DOHH2 (cell line): ENCODE measurements around the gene CLEC14A.

ENCODE experiments used
- H3F3A ChIP-seq: fragments of 200-600 bp; sonication (generic), shearing (Covaris generic); 2 replicates; pipeline ENCODE4 v1.6.0; 2016; ENCODE audit warnings: antibody characterized with exemption, mild to moderate bottlenecking; ENCODE audit not compliant: control insufficient read depth, insufficient read depth
- H3K27ac ChIP-seq: fragments of 200-600 bp; sonication (generic); 2 replicates; pipeline ENCODE4 v1.5.1; 2014; ENCODE audit warnings: low read depth, mild to moderate bottlenecking, low read length, moderate library complexity
- H3K27me3 ChIP-seq: fragments of 200-600 bp; sonication (generic); 2 replicates; pipeline ENCODE4 v1.6.1; 2014; ENCODE audit warnings: mild to moderate bottlenecking, low read length, mixed read lengths; ENCODE audit not compliant: control insufficient read depth
- H3K36me3 ChIP-seq: fragments of 200-600 bp; sonication (generic); 2 replicates; pipeline ENCODE4 v1.6.1; 2014; ENCODE audit warnings: mild to moderate bottlenecking, low read length, moderate library complexity, mixed read lengths; ENCODE audit not compliant: control insufficient read depth
- H3K4me1 ChIP-seq: fragments of 200-600 bp; sonication (generic); 2 replicates; pipeline ENCODE4 v1.6.1; 2014; ENCODE audit warnings: mild to moderate bottlenecking, low read length, mixed read lengths; ENCODE audit not compliant: control insufficient read depth
- H3K4me2 ChIP-seq: fragments of 200-600 bp; sonication (generic); 2 replicates; pipeline ENCODE4 v1.6.0; 2014; ENCODE audit warnings: mild to moderate bottlenecking, low read length, moderate library complexity
- H3K4me3 ChIP-seq: fragments of 200-600 bp; sonication (generic); 2 replicates; pipeline ENCODE4 v1.5.1; 2014; ENCODE audit warnings: mild to moderate bottlenecking, low read length, mixed read lengths
- H3K79me2 ChIP-seq: fragments of 200-600 bp; sonication (generic); 2 replicates; pipeline ENCODE4 v1.6.1; 2014; ENCODE audit warnings: mild to moderate bottlenecking, low read length, mixed read lengths; ENCODE audit not compliant: control insufficient read depth
- H3K9me2 ChIP-seq: fragments of 200-600 bp; sonication (generic); replicated peaks from 2 replicates; pipeline ENCODE4 v1.6.1; 2014; ENCODE audit warnings: mild to moderate bottlenecking, low read length, mixed read lengths; ENCODE audit not compliant: control insufficient read depth
- H3K9me3 ChIP-seq: fragments of 200-600 bp; sonication (generic); 2 replicates; pipeline ENCODE4 v1.6.1; 2014; ENCODE audit warnings: antibody characterized with exemption, low read length, mixed read lengths; ENCODE audit not compliant: control insufficient read depth, insufficient read depth
- H4K20me1 ChIP-seq: fragments of 200-600 bp; sonication (generic); 2 replicates; pipeline ENCODE4 v1.6.0; 2014; ENCODE audit warnings: low read depth, mild to moderate bottlenecking, antibody characterized with exemption, low read length, moderate library complexity; ENCODE audit not compliant: control insufficient read depth, insufficient read depth
- CTCF ChIP-seq: fragments of 200-600 bp; sonication (generic); IDR thresholded peaks from one replicate; pipeline ENCODE4 v1.5.1; 2014; ENCODE audit warnings: antibody characterized with exemption, mild to moderate bottlenecking, low read depth, low read length; ENCODE audit not compliant: poor library complexity, severe bottlenecking
- EZH2phosphoT487 ChIP-seq: fragments of 200-600 bp; sonication (generic); IDR thresholded peaks from 2 replicates; pipeline ENCODE4 v1.6.1; 2017; ENCODE audit warnings: borderline replicate concordance, mild to moderate bottlenecking, antibody characterized with exemption, low read length, moderate library complexity, mixed read lengths

The CLEC14A gene

GRCh38 chr14:38212111-38212510, 43.8 kb downstream of the CLEC14A start:
- Histone ChIP-seq H3K36me3 (no peaks in the 10 kb centered on the region), H3K4me1 (no peaks in the 10 kb centered on the region), H3K27me3 (no peaks in the 10 kb centered on the region), H3K79me2 (no peaks in the 10 kb centered on the region), H3F3A (no peaks in the 10 kb centered on the region), H4K20me1 (no peaks in the 10 kb centered on the region), H3K4me3 (no peak overlapping the region), H3K9me2 (no peaks in the 10 kb centered on the region), H3K27ac (no peak overlapping the region), H3K4me2 (no peak overlapping the region), H3K9me3 (peaks cover 31% of the 10 kb centered on the region)
- TF ChIP-seq EZH2phosphoT487 (no peak), CTCF (no peak)

- no peaks in the 10 kb centered on the region for H3K36me3 ChIP-seq
- no peaks in the 10 kb centered on the region for H3K9me2 ChIP-seq
- H3K27ac ChIP-seq: no peak overlapping the region
- TF ChIP-seq EZH2phosphoT487: no peak
- no peak for TF ChIP-seq CTCF
- no peaks in the 10 kb centered on the region for H3K27me3 ChIP-seq
- H3K79me2 ChIP-seq: no peaks in the 10 kb centered on the region
- no peak overlapping the region for H3K4me3 ChIP-seq
- no peaks in the 10 kb centered on the region for H3K4me1 ChIP-seq
- H4K20me1 ChIP-seq: no peaks in the 10 kb centered on the region
- no peak overlapping the region for H3K4me2 ChIP-seq
- no peaks in the 10 kb centered on the region for H3F3A ChIP-seq
- H3K9me3 ChIP-seq: peaks cover 32% of the 10 kb centered on the region
These were observed 44.6 kb downstream of the CLEC14A start for GRCh38 chr14:38211255-38211735.

- no peaks in the 10 kb centered on the region for H4K20me1 ChIP-seq
- H3K27ac ChIP-seq: no peak overlapping the region
- no peaks in the 10 kb centered on the region for H3K79me2 ChIP-seq
- H3F3A ChIP-seq: no peaks in the 10 kb centered on the region
- H3K9me3 ChIP-seq: peaks cover 32% of the 10 kb centered on the region
- H3K9me2 ChIP-seq: no peaks in the 10 kb centered on the region
- no peak overlapping the region for H3K4me3 ChIP-seq
- H3K4me2 ChIP-seq: no peak overlapping the region
- no peaks in the 10 kb centered on the region for H3K4me1 ChIP-seq
- no peaks in the 10 kb centered on the region for H3K36me3 ChIP-seq
- TF ChIP-seq EZH2phosphoT487: no peak
- no peak for TF ChIP-seq CTCF
- H3K27me3 ChIP-seq: no peaks in the 10 kb centered on the region
These were observed 45.2 kb downstream of the CLEC14A start for GRCh38 chr14:38210587-38211216.
